MCF 10A (cell line): ENCODE data around the gene NEK6. TPM values are rescaled to one million over a fixed set of nuclear protein-coding genes. Genes with fewer than 3 reads are reported as not detected.

Source experiments
- BruUV-seq: library from RNA; stranded (reverse); fragments of 400-500 nt; replicated peaks from 2 replicates; lab custom pipeline; 2021; lab: Mats Ljungman, UMichigan
- CTCF ChIA-PET: fragments of 300-600 bp; sonication (Branson Sonifier 250); formaldehyde crosslinking; extraction: SDS; loops from one replicate; lab custom pipeline; 2021; ENCODE audit warnings: antibody characterized with exemption, inconsistent platforms; lab: Yijun Ruan, JAX
- POLR2A ChIA-PET: fragments of 300-600, 350-650 bp; sonication (Branson Sonifier 250); formaldehyde crosslinking; extraction: SDS; loops from one replicate; lab custom pipeline; 2020; ENCODE audit warnings: antibody characterized with exemption, inconsistent platforms; lab: Yijun Ruan, JAX
- DNase-seq: peaks from one replicate; pipeline ENCODE4 v3.0.0-alpha.2; 2018; ENCODE audit not compliant: unreplicated experiment
- H3K27ac Mint-ChIP-seq: one replicate; pipeline ENCODE4 v1.8.0; 2022; ENCODE audit warnings: mild to moderate bottlenecking, low read depth, mixed read lengths; ENCODE audit not compliant: unreplicated experiment
- H3K27me3 Mint-ChIP-seq: one replicate; pipeline ENCODE4 v1.8.0; 2022; ENCODE audit warnings: mixed read lengths; ENCODE audit not compliant: insufficient read depth, unreplicated experiment
- H3K36me3 Mint-ChIP-seq: one replicate; pipeline ENCODE4 v1.8.0; 2022; ENCODE audit warnings: mild to moderate bottlenecking, moderate library complexity, mixed read lengths; ENCODE audit not compliant: insufficient read depth, unreplicated experiment
- H3K4me1 Mint-ChIP-seq: one replicate; pipeline ENCODE4 v1.8.0; 2022; ENCODE audit warnings: mixed read lengths; ENCODE audit not compliant: insufficient read depth, unreplicated experiment
- H3K4me3 Mint-ChIP-seq: one replicate; pipeline ENCODE4 v1.8.0; 2022; ENCODE audit warnings: mild to moderate bottlenecking, moderate library complexity, mixed read lengths; ENCODE audit not compliant: unreplicated experiment
- H3K9me3 Mint-ChIP-seq: one replicate; pipeline ENCODE4 v1.8.0; 2022; ENCODE audit warnings: mixed read lengths; ENCODE audit not compliant: unreplicated experiment
- intact Hi-C: fragments of 100-400 bp; cut with micrococcal nuclease; formaldehyde crosslinking; loops from 2 replicates; pipeline ENCODE4 v1.14.1; 2022
- total RNA-seq: library from RNA; stranded (reverse); gene quantifications from 2 replicates; pipeline ENCODE4 v1.2.3, GENCODE V29; 2022
- TF ChIP-seq, protein P1 (sequence below): fragments of 200-600 bp; IDR thresholded peaks from one replicate; pipeline ENCODE4 v1.8.0; 2022; ENCODE audit warnings: antibody characterized with exemption, mild to moderate bottlenecking; ENCODE audit not compliant: unreplicated experiment

Gene NEK6
- total RNA-seq, 1 experiment from 2014 or later, result 27.5 TPM

DNA sequence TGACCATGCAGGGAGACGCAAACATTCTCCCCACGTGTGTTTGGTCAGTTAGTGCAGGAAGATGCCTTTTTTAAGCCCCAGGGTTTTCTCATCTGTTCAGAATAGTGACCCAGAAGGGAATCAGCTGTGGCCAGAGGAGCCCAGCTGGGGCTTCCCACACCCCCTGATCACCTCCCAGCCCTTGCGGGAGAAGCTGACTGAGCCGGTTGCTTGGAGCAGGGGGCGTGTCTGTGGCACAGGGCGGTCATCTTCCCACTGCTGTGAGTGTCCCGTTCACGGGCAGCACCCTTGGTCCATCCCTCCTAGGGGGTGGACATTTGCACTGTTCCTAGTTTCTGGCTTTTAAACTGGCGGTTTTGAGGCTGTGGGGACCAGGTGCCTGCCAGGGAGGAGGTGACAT is 69.7 kb downstream of the NEK6 start:
- Mint-ChIP-seq H3K4me3 (no peak overlapping the region), H3K4me1 (no peaks in the 10 kb centered on the region), H3K27ac (no peak overlapping the region), H3K36me3 (peaks cover 27% of the 10 kb centered on the region), H3K9me3 (no peaks in the 10 kb centered on the region), H3K27me3 (no peaks in the 10 kb centered on the region)
- intact Hi-C loops, result no loop called here
- no TSS peak for BruUV-seq
- TF ChIP-seq, protein P1, sequence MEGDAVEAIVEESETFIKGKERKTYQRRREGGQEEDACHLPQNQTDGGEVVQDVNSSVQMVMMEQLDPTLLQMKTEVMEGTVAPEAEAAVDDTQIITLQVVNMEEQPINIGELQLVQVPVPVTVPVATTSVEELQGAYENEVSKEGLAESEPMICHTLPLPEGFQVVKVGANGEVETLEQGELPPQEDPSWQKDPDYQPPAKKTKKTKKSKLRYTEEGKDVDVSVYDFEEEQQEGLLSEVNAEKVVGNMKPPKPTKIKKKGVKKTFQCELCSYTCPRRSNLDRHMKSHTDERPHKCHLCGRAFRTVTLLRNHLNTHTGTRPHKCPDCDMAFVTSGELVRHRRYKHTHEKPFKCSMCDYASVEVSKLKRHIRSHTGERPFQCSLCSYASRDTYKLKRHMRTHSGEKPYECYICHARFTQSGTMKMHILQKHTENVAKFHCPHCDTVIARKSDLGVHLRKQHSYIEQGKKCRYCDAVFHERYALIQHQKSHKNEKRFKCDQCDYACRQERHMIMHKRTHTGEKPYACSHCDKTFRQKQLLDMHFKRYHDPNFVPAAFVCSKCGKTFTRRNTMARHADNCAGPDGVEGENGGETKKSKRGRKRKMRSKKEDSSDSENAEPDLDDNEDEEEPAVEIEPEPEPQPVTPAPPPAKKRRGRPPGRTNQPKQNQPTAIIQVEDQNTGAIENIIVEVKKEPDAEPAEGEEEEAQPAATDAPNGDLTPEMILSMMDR, result no peak
- ChIA-PET CTCF (interaction anchor here (0.5 to 0.6 kb wide), 2 partner anchors 199 to 792 kb away, joined by 3 read pairs; no protein-coding TSS in a partner anchor), POLR2A (no interaction called here)
- DNase-seq, result no peak

DNA sequence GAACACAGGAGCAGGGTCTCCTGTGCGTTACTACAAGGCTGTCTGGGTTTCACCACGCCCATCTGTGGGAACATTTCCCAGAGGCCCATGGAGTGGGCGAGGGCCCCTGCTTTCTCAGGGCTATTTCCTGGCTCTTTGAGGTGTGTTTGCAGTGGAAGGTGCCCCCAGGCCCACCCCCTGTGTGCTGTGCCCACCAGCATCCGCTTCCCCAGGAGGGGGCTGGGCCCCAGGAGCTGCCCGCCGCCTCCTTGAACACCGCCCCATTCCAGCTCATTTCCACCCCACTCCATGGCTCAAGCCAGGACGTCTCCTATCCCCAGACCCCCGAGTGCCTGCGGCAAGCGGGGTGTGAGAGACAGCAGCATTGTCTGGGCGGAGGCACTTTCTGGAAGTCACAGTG is 70.5 kb downstream of the NEK6 start:
- H3K4me3 Mint-ChIP-seq, result no peak overlapping the region

DNA sequence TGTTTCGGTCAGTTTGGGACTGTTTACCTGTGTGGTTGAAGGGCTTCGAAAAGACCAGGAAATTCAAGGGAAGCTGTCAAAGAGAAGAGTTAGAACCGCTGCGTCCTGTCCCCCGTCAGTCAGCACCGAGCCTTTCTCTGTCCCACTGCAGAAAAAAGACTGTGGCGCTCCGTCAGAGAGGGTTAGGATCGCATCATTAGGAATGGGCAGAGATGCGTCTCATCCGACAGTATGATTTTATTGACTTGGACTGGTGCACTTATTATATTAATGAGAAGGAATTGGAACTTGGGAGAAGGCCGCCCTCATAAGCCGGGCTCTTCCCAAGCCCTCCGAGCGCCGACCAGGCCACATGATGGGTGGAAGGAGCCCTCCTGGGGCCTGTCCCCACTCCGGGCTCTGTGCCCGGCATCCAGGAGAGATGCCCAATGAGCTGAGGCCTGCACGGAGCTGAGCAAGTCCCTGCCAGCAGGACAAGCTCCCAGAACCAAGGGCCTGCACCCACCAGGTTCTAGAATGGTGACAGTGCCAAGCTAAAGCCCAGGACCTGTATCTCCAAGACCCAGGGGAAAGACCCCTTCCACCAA is 71.5 kb downstream of the NEK6 start:
- TF ChIP-seq, protein P1, result no peak
- POLR2A ChIA-PET, result no interaction called here
- Mint-ChIP-seq H3K27me3 (no peaks in the 10 kb centered on the region), H3K4me1 (no peaks in the 10 kb centered on the region), H3K27ac (no peak overlapping the region), H3K9me3 (no peaks in the 10 kb centered on the region), H3K36me3 (peaks cover 26% of the 10 kb centered on the region), H3K4me3 (no peak overlapping the region)
- intact Hi-C loops, result no loop called here
- CTCF ChIA-PET, result interaction anchor here (0.6 to 1.0 kb wide), 2 partner anchors 18 to 57 kb away, joined by 3 read pairs; no protein-coding TSS in a partner anchor
- DNase-seq, result no peak
- BruUV-seq, result no TSS peak

More for the DNA sequence above, 70.5 kb downstream of the NEK6 start:
- peaks cover 19% of the 10 kb centered on the region for H3K36me3 Mint-ChIP-seq
- H3K9me3 Mint-ChIP-seq, result no peaks in the 10 kb centered on the region
- no peaks in the 10 kb centered on the region for H3K4me1 Mint-ChIP-seq
- H3K27ac Mint-ChIP-seq, result no peak overlapping the region
- DNase-seq, result no peak
- intact Hi-C loops, result no loop called here
- no peaks in the 10 kb centered on the region for H3K27me3 Mint-ChIP-seq
- BruUV-seq, result no TSS peak
- ChIA-PET CTCF (no interaction called here), POLR2A (no interaction called here)
- TF ChIP-seq, protein P1, result no peak

DNA sequence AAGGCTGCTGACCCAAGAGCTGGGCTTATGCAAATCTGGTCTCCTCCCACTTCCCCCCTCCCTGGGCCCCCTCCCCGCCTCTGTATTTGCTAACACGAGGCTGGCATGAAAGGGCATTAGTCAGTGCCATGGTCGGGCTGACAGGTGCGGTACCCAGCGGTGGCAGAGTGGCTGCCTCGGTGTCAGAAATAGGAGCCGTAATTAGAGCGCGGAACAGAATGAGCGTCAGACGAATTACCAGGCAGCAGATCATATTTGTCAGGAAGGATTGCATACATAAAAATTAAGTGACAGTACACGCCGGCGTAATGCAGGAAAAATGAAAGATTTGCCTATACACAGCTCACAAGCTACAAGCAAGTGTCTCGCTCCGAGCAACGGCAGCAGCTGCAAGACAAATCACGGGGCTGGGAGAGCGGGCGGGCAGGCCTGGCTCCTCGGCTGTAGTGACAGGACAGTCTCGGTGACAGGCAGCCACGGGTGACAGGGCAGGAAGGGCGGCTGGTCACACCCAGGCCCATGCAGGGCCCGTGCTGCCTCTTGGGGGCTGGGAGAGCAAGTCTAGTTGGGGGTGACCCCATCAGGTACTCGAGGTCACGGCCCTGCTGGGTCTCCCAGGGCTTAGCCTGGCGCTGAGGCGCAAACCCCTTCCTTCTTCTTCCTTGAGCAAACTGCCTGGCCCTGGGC is 72.4 kb downstream of the NEK6 start:
- TF ChIP-seq, protein P1, result no peak
- no peak overlapping the region for H3K27ac Mint-ChIP-seq
- POLR2A ChIA-PET, result no interaction called here
- H3K27me3 Mint-ChIP-seq, result no peaks in the 10 kb centered on the region
- no peaks in the 10 kb centered on the region for H3K4me1 Mint-ChIP-seq
- intact Hi-C loops, result no loop called here
- no TSS peak for BruUV-seq
- no peaks in the 10 kb centered on the region for H3K9me3 Mint-ChIP-seq
- DNase-seq, result no peak
- peaks cover 29% of the 10 kb centered on the region for H3K36me3 Mint-ChIP-seq
- H3K4me3 Mint-ChIP-seq, result no peak overlapping the region
- CTCF ChIA-PET, result interaction anchor here (0.6 to 1.0 kb wide), 3 partner anchors 10 to 56 kb away, joined by 3 read pairs; no protein-coding TSS in a partner anchor
